HEK293 (cell line): ENCODE measurements around the gene IRAK2.

Experiments used
- CTCF ChIA-PET: fragments of 350-600 bp; formaldehyde crosslinking; extraction: SDS; loops from one replicate; lab custom pipeline; 2021; ENCODE audit warnings: antibody characterized with exemption; lab: Yijun Ruan, JAX
- POLR2A ChIA-PET: fragments of 300-600 bp; formaldehyde crosslinking; extraction: SDS; loops from one replicate; lab custom pipeline; 2020; ENCODE audit warnings: antibody characterized with exemption, inconsistent platforms; lab: Yijun Ruan, JAX
- H3K27ac ChIP-seq: fragments of 200-500 bp; sonication (Bioruptor generic); 2 replicates; pipeline ENCODE4 v1.5.1; 2014; ENCODE audit warnings: low read depth, low read length, control low read depth, inconsistent platforms; ENCODE audit errors: extremely low read depth
- H3K36me3 ChIP-seq, 2 experiments: fragments of 200-500 bp in 1 of 2; sonication (Bioruptor generic) in 1 of 2; 1 replicate in 1 of 2; 2 replicates in 1 of 2; pipeline ENCODE4 v1.5.1; 2014 to 2017; ENCODE audit warnings: inconsistent platforms in 2 of 2, low read length in 2 of 2; ENCODE audit not compliant: control insufficient read depth in 2 of 2, insufficient read depth in 1 of 2
- H3K4me1 ChIP-seq: fragments of 200-500 bp; sonication (Bioruptor generic); 2 replicates; pipeline ENCODE4 v1.5.1; 2014; ENCODE audit warnings: mild to moderate bottlenecking, low read length, inconsistent platforms; ENCODE audit not compliant: control insufficient read depth, insufficient read depth
- H3K4me3 ChIP-seq: 2 replicates; pipeline ENCODE4 v1.5.1; 2011; ENCODE audit warnings: low read depth, mild to moderate bottlenecking, control low read depth, low read length, moderate library complexity
- H3K9me3 ChIP-seq: fragments of 200-500 bp; sonication (Bioruptor generic); 2 replicates; pipeline ENCODE4 v1.5.1; 2014; ENCODE audit warnings: low read depth, low read length, inconsistent platforms; ENCODE audit not compliant: control insufficient read depth, insufficient read depth
- BCL6B ChIP-seq: fragments of 450-650 bp; formaldehyde crosslinking; IDR thresholded peaks from 2 replicates; pipeline ENCODE4 v1.5.1; 2017; ENCODE audit warnings: missing biosample characterization, missing genetic modification characterization
- ELK4 ChIP-seq: IDR thresholded peaks from 2 replicates; pipeline ENCODE4 v1.6.1; 2011; ENCODE audit warnings: mild to moderate bottlenecking, low read depth, low read length, borderline replicate concordance
- GFI1B ChIP-seq: fragments of 450-650 bp; formaldehyde crosslinking; IDR thresholded peaks from 2 replicates; pipeline ENCODE4 v1.5.1; 2016; ENCODE audit warnings: missing biosample characterization, missing genetic modification characterization
- GLI4 ChIP-seq: fragments of 450-650 bp; formaldehyde crosslinking; IDR thresholded peaks from 2 replicates; pipeline ENCODE4 v1.5.1; 2016; ENCODE audit warnings: missing biosample characterization, missing genetic modification characterization
- INSM2 ChIP-seq: fragments of 450-650 bp; formaldehyde crosslinking; IDR thresholded peaks from 2 replicates; pipeline ENCODE4 v1.5.1; 2016; ENCODE audit warnings: missing biosample characterization, missing genetic modification characterization
- PATZ1 ChIP-seq: fragments of 450-650 bp; formaldehyde crosslinking; IDR thresholded peaks from 2 replicates; pipeline ENCODE4 v1.5.1; 2016; ENCODE audit warnings: missing biosample characterization, missing genetic modification characterization
- SP3 ChIP-seq: fragments of 450-650 bp; formaldehyde crosslinking; IDR thresholded peaks from 2 replicates; pipeline ENCODE4 v1.5.1; 2016; ENCODE audit warnings: missing biosample characterization, missing genetic modification characterization
- ZFP41 ChIP-seq: fragments of 450-650 bp; formaldehyde crosslinking; IDR thresholded peaks from 2 replicates; pipeline ENCODE4 v1.5.1; 2016; ENCODE audit warnings: missing biosample characterization, missing genetic modification characterization, borderline replicate concordance
- ZNF132 ChIP-seq: fragments of 450-650 bp; formaldehyde crosslinking; IDR thresholded peaks from 2 replicates; pipeline ENCODE4 v1.5.1; 2017; ENCODE audit warnings: missing biosample characterization, missing genetic modification characterization, borderline replicate concordance
- ZNF138 ChIP-seq: fragments of 450-650 bp; formaldehyde crosslinking; IDR thresholded peaks from 2 replicates; pipeline ENCODE4 v1.5.1; 2016; ENCODE audit warnings: missing biosample characterization, missing genetic modification characterization, borderline replicate concordance
- ZNF140 ChIP-seq: fragments of 450-650 bp; formaldehyde crosslinking; IDR thresholded peaks from 2 replicates; pipeline ENCODE4 v1.5.1; 2016; ENCODE audit warnings: missing biosample characterization, missing genetic modification characterization
- ZNF155 ChIP-seq: fragments of 450-650 bp; formaldehyde crosslinking; IDR thresholded peaks from 2 replicates; pipeline ENCODE4 v1.5.1; 2016; ENCODE audit warnings: missing biosample characterization, missing genetic modification characterization
- ZNF16 ChIP-seq: fragments of 450-650 bp; formaldehyde crosslinking; IDR thresholded peaks from 2 replicates; pipeline ENCODE4 v1.5.1; 2016; ENCODE audit warnings: low read depth, missing biosample characterization, missing genetic modification characterization
- ZNF174 ChIP-seq: fragments of 450-650 bp; formaldehyde crosslinking; IDR thresholded peaks from 2 replicates; pipeline ENCODE4 v1.5.0; 2017; ENCODE audit warnings: missing biosample characterization, mild to moderate bottlenecking, missing genetic modification characterization
- ZNF214 ChIP-seq: fragments of 450-650 bp; formaldehyde crosslinking; IDR thresholded peaks from 2 replicates; pipeline ENCODE4 v1.5.1; 2017; ENCODE audit warnings: missing biosample characterization, mild to moderate bottlenecking, missing genetic modification characterization, borderline replicate concordance
- ZNF248 ChIP-seq: fragments of 450-650 bp; formaldehyde crosslinking; IDR thresholded peaks from 2 replicates; pipeline ENCODE4 v1.5.1; 2017; ENCODE audit warnings: missing biosample characterization, missing genetic modification characterization
- ZNF350 ChIP-seq: fragments of 450-650 bp; formaldehyde crosslinking; IDR thresholded peaks from 2 replicates; pipeline ENCODE4 v1.5.0; 2017; ENCODE audit warnings: missing biosample characterization, mild to moderate bottlenecking, missing genetic modification characterization
- ZNF37A ChIP-seq: fragments of 450-650 bp; IDR thresholded peaks from 2 replicates; pipeline ENCODE4 v1.5.1; 2018; ENCODE audit warnings: missing biosample characterization, missing genetic modification characterization
- ZNF394 ChIP-seq: fragments of 450-650 bp; formaldehyde crosslinking; IDR thresholded peaks from 2 replicates; pipeline ENCODE4 v1.5.1; 2016; ENCODE audit warnings: missing biosample characterization, missing genetic modification characterization, mild to moderate bottlenecking, moderate library complexity, borderline replicate concordance
- ZNF560 ChIP-seq: fragments of 450-650 bp; formaldehyde crosslinking; IDR thresholded peaks from 2 replicates; pipeline ENCODE4 v1.5.1; 2017; ENCODE audit warnings: missing biosample characterization, missing genetic modification characterization, borderline replicate concordance
- ZNF596 ChIP-seq: fragments of 450-650 bp; IDR thresholded peaks from 2 replicates; pipeline ENCODE4 v1.5.0; 2018; ENCODE audit warnings: missing biosample characterization, mild to moderate bottlenecking, missing genetic modification characterization, moderate library complexity
- ZNF629 ChIP-seq: fragments of 450-650 bp; formaldehyde crosslinking; IDR thresholded peaks from 2 replicates; pipeline ENCODE4 v1.5.1; 2017; ENCODE audit warnings: missing biosample characterization, missing genetic modification characterization
- ZNF658 ChIP-seq: fragments of 450-650 bp; formaldehyde crosslinking; IDR thresholded peaks from 2 replicates; pipeline ENCODE4; 2016; ENCODE audit warnings: missing biosample characterization, missing genetic modification characterization
- ZNF660 ChIP-seq: fragments of 450-650 bp; IDR thresholded peaks from 2 replicates; pipeline ENCODE4 v1.5.1; 2018; ENCODE audit warnings: missing biosample characterization, mild to moderate bottlenecking, missing genetic modification characterization
- ZNF670 ChIP-seq: fragments of 450-650 bp; formaldehyde crosslinking; IDR thresholded peaks from 2 replicates; pipeline ENCODE4 v1.5.1; 2016; ENCODE audit warnings: missing biosample characterization, missing genetic modification characterization, low read depth
- ZNF704 ChIP-seq: fragments of 450-650 bp; formaldehyde crosslinking; IDR thresholded peaks from 2 replicates; pipeline ENCODE4 v1.5.1; 2016; ENCODE audit warnings: missing biosample characterization, missing genetic modification characterization
- ZNF785 ChIP-seq: fragments of 450-650 bp; formaldehyde crosslinking; IDR thresholded peaks from 2 replicates; pipeline ENCODE4 v1.5.1; 2016; ENCODE audit warnings: missing biosample characterization, missing genetic modification characterization
- ZNF791 ChIP-seq: fragments of 450-650 bp; formaldehyde crosslinking; IDR thresholded peaks from 2 replicates; pipeline ENCODE4 v1.5.1; 2016; ENCODE audit warnings: missing biosample characterization, missing genetic modification characterization
- ZSCAN18 ChIP-seq: fragments of 450-650 bp; formaldehyde crosslinking; IDR thresholded peaks from 2 replicates; pipeline ENCODE4 v1.5.1; 2016; ENCODE audit warnings: missing biosample characterization, missing genetic modification characterization

IRAK2 gene

GRCh38 chr3:10119376-10119775, 45.3 kb upstream of the IRAK2 start:
- CTCF ChIA-PET: interaction anchor here (0.6 kb wide), 1 partner anchor 36 kb away, joined by 3 read pairs; no protein-coding TSS in a partner anchor
- POLR2A ChIA-PET: no interaction called here

GRCh38 chr3:10121064-10121463, 43.7 kb upstream of the IRAK2 start:
- POLR2A ChIA-PET: interaction anchor here (1.2 kb wide), 1 partner anchor 397 kb away, joined by 4 read pairs; no protein-coding TSS in a partner anchor
- TF ChIP-seq ZNF248 (no peak), ELK4 (no peak), ZNF660 (tag by site-specific recombination) (no peak), ZNF629 (tag by site-specific recombination) (no peak), GLI4 (no peak), ZNF37A (tag by site-specific recombination) (no peak), ZFP41 (no peak), ZNF560 (no peak), PATZ1 (tag by site-specific recombination) (no peak), ZNF785 (no peak), ZNF140 (tag by site-specific recombination) (no peak), SP3 (tag by site-specific recombination) (no peak)

More at GRCh38 chr3:10119376-10119775, 45.3 kb upstream of the IRAK2 start:
- no peaks in the 10 kb centered on the region for H3K9me3 ChIP-seq
- no peak for TF ChIP-seq INSM2 (tag by site-specific recombination)
- no peak for TF ChIP-seq ZNF214 (tag by site-specific recombination)
- TF ChIP-seq ZNF791: no peak
- TF ChIP-seq ZNF560: no peak
- no peak for TF ChIP-seq ZNF704 (tag by site-specific recombination)
- TF ChIP-seq ZSCAN18 (tag by site-specific recombination): no peak
- TF ChIP-seq ZNF132 (tag by site-specific recombination): no peak
- TF ChIP-seq ZNF596 (tag by site-specific recombination): no peak
- no peak for TF ChIP-seq ZNF138
- TF ChIP-seq ZNF350: no peak
- TF ChIP-seq GFI1B (tag by site-specific recombination): no peak
- TF ChIP-seq ZNF394: no peak
- TF ChIP-seq ZNF16: no peak
- no peak for TF ChIP-seq ZNF658
- no peak for TF ChIP-seq BCL6B
- no peak for TF ChIP-seq ZNF155 (tag by site-specific recombination)
- TF ChIP-seq ZNF670 (tag by site-specific recombination): no peak
- TF ChIP-seq ZNF174 (tag by site-specific recombination): no peak
- H3K27ac ChIP-seq: no peak overlapping the region
- peaks cover 6% of the 10 kb centered on the region; the same call in 1 of the 2 replicates for H3K4me1 ChIP-seq
- no peak overlapping the region for H3K4me3 ChIP-seq
- H3K36me3 ChIP-seq: peaks cover 19 to 28% of the 10 kb centered on the region in 2 experiments; a peak in 2 of 3 replicates

More at GRCh38 chr3:10121064-10121463, 43.7 kb upstream of the IRAK2 start:
- peaks cover 6% of the 10 kb centered on the region; the same call in 1 of the 2 replicates for H3K4me1 ChIP-seq
- no peak overlapping the region for H3K4me3 ChIP-seq
- CTCF ChIA-PET: no interaction called here
- H3K9me3 ChIP-seq: no peaks in the 10 kb centered on the region
- no peak overlapping the region for H3K27ac ChIP-seq
- H3K36me3 ChIP-seq: peaks cover 26 to 45% of the 10 kb centered on the region in 2 experiments
